Tibial artery (tissue), 4 donors: ENCODE data around the gene TMCC1.

Experiments used
- DNase-seq, 2 donors: peaks; one replicate each; pipeline ENCODE4 v3.0.0-alpha.2; 2019
- H3K27ac ChIP-seq, 2 donors: fragments of 200-600 bp; sonication (generic) in 1 of 2; 1 replicate in 1 of 2; 2 replicates in 1 of 2; pipeline ENCODE4 v1.5.1; 2018 to 2019; ENCODE audit warnings: mild to moderate bottlenecking in 1 of 2
- H3K27me3 ChIP-seq, 2 donors: fragments of 200-600 bp; sonication (generic) in 1 of 2; one replicate each; pipeline versions ENCODE4 v1.5.1 to v1.6.0; 2016 to 2019
- H3K36me3 ChIP-seq, 3 donors: fragments of 200-600 bp; sonication (generic) in 2 of 3; one replicate each; pipeline ENCODE4 v1.5.1; 2016 to 2019; ENCODE audit warnings: mild to moderate bottlenecking in 2 of 3
- H3K4me1 ChIP-seq, 4 donors: fragments of 200-600 bp; sonication (generic) in 2 of 4; 1 replicate in 3 of 4; 2 replicates in 1 of 4; pipeline ENCODE4 v1.5.1; 2016 to 2019
- H3K4me3 ChIP-seq, 2 donors: fragments of 200-600 bp; sonication (generic) in 1 of 2; 1 replicate in 1 of 2; 2 replicates in 1 of 2; pipeline ENCODE4 v1.5.1; 2018 to 2019; ENCODE audit warnings: mild to moderate bottlenecking in 2 of 2
- H3K9me3 ChIP-seq, 3 donors: fragments of 200-600 bp; sonication (generic) in 1 of 3; one replicate each; pipeline ENCODE4 v1.5.1; 2016 to 2019
- CTCF ChIP-seq, 2 experiments: fragments of 200-600 bp in 1 of 2; fragments of 450-650 bp in 1 of 2; IDR thresholded peaks; one replicate each; pipeline ENCODE4 v1.5.1; 2017 to 2019; ENCODE audit warnings: antibody characterized with exemption in 2 of 2, mild to moderate bottlenecking in 1 of 2, moderate library complexity in 1 of 2
- intact Hi-C: fragments of 100-400 bp; cut with DNase I; formaldehyde crosslinking; loops from one replicate; pipeline ENCODE4 v1.15.0; 2023; ENCODE audit warnings: low total_unique reads

TMCC1 gene

GRCh38 chr3:129829640-129830039 lies 63.9 kb downstream of the TMCC1 start:
- Histone ChIP-seq H3K27ac (peak overlapping the region; percentile 23 to 29), H3K27me3 (no peaks in the 10 kb centered on the region), H3K4me1 (peaks cover 0 to 22% (median 3%) of the 10 kb centered on the region in 4 donors), H3K9me3 (no peaks in the 10 kb centered on the region), H3K4me3 (no peak overlapping the region), H3K36me3 (no peaks in the 10 kb centered on the region)
- intact Hi-C loops = loop anchor here (5.0 kb wide), 1 partner anchor 342 kb away; no protein-coding TSS in a partner anchor
- DNase-seq = peak; percentile 31 to 68
- TF ChIP-seq CTCF (IDR thresholded peaks at IDR 0.05) = peak; percentile 66 to 71

- H3K4me3 ChIP-seq = no peak overlapping the region
- no peaks in the 10 kb centered on the region for H3K27me3 ChIP-seq
- H3K9me3 ChIP-seq = no peaks in the 10 kb centered on the region
- no peak for TF ChIP-seq CTCF (IDR thresholded peaks at IDR 0.05)
- peak in 1 of 2 donors; percentile 25 for DNase-seq
- no peaks in the 10 kb centered on the region for H3K36me3 ChIP-seq
- intact Hi-C loops = loop anchor here (5.0 kb wide), 1 partner anchor 340 kb away; no protein-coding TSS in a partner anchor
- H3K27ac ChIP-seq = no peak overlapping the region
- peaks cover 0 to 18% (median 3%) of the 10 kb centered on the region in 4 donors for H3K4me1 ChIP-seq
Measured at GRCh38 chr3:129827765-129828164, 65.7 kb downstream of the TMCC1 start.

- TF ChIP-seq CTCF (IDR thresholded peaks at IDR 0.05) = peak; percentile 54 to 62
- no peak for DNase-seq
- intact Hi-C loops = loop anchor here (5.0 kb wide), 1 partner anchor 338 kb away; no protein-coding TSS in a partner anchor
- Histone ChIP-seq H3K27me3 (no peaks in the 10 kb centered on the region), H3K4me3 (no peak overlapping the region), H3K9me3 (no peaks in the 10 kb centered on the region), H3K36me3 (no peaks in the 10 kb centered on the region), H3K27ac (no peak overlapping the region), H3K4me1 (peaks cover 0 to 9% (median 4%) of the 10 kb centered on the region in 4 donors)
Measured at GRCh38 chr3:129824926-129825541, 68.5 kb downstream of the TMCC1 start.

GRCh38 chr3:129822679-129823078 lies 70.8 kb downstream of the TMCC1 start:
- TF ChIP-seq CTCF (IDR thresholded peaks at IDR 0.05) = no peak
- no peaks in the 10 kb centered on the region for H3K27me3 ChIP-seq
- H3K4me1 ChIP-seq = peaks cover 0 to 10% (median 2%) of the 10 kb centered on the region in 4 donors
- H3K36me3 ChIP-seq = no peaks in the 10 kb centered on the region
- DNase-seq = peak in 1 of 2 donors; percentile 57
- no peak overlapping the region for H3K4me3 ChIP-seq
- H3K27ac ChIP-seq = no peak overlapping the region
- intact Hi-C loops = loop anchor here (2.0 kb wide), 1 partner anchor 174 kb away; no protein-coding TSS in a partner anchor
- no peaks in the 10 kb centered on the region for H3K9me3 ChIP-seq

- no peaks in the 10 kb centered on the region for H3K36me3 ChIP-seq
- H3K9me3 ChIP-seq = no peaks in the 10 kb centered on the region
- no peak for TF ChIP-seq CTCF (IDR thresholded peaks at IDR 0.05)
- no peak overlapping the region for H3K4me3 ChIP-seq
- H3K4me1 ChIP-seq = peaks cover 0 to 10% (median 2%) of the 10 kb centered on the region in 4 donors
- intact Hi-C loops = loop anchor here (2.0 kb wide), 1 partner anchor 173 kb away; no protein-coding TSS in a partner anchor
- no peak for DNase-seq
- no peak overlapping the region for H3K27ac ChIP-seq
- H3K27me3 ChIP-seq = no peaks in the 10 kb centered on the region
Measured at GRCh38 chr3:129822241-129822640, 71.3 kb downstream of the TMCC1 start.
